Measurements from ENCODE around the gene ICA1.

Gene ICA1

GRCh38 chr7:8236780-8237407, 25.1 kb downstream of the ICA1 start:
- H3K4me3 ChIP-seq (ENCODE audit: low read length), result no peak overlapping the region
- no peak for DNase-seq (ENCODE audit: low read depth)
- TF ChIP-seq CTCF (conservative IDR thresholded peaks at IDR 0.05; ENCODE audit: low read depth, low read length), result no peak

- TF ChIP-seq CTCF (conservative IDR thresholded peaks at IDR 0.05; ENCODE audit: low read depth, low read length), result no peak
- no peak overlapping the region for H3K4me3 ChIP-seq (ENCODE audit: low read length)
- DNase-seq (ENCODE audit: low read depth), result peak; percentile 1
These were observed 28.7 kb downstream of the ICA1 start for GRCh38 chr7:8232999-8233847.

GRCh38 chr7:8229927-8230326, 32.0 kb downstream of the ICA1 start:
- DNase-seq (ENCODE audit: low read depth), result no peak
- no peak overlapping the region for H3K4me3 ChIP-seq (ENCODE audit: low read length)
- no peak for TF ChIP-seq CTCF (conservative IDR thresholded peaks at IDR 0.05; ENCODE audit: low read depth, low read length)

- TF ChIP-seq CTCF (conservative IDR thresholded peaks at IDR 0.05; ENCODE audit: low read depth, low read length), result no peak
- H3K4me3 ChIP-seq (ENCODE audit: low read length), result no peak overlapping the region
- DNase-seq (ENCODE audit: low read depth), result no peak
These were observed 32.9 kb downstream of the ICA1 start for GRCh38 chr7:8228766-8229674.

GRCh38 chr7:8228068-8228467, 33.9 kb downstream of the ICA1 start:
- no peak for DNase-seq (ENCODE audit: low read depth)
- no peak for TF ChIP-seq CTCF (conservative IDR thresholded peaks at IDR 0.05; ENCODE audit: low read depth, low read length)
- H3K4me3 ChIP-seq (ENCODE audit: low read length), result no peak overlapping the region

- H3K4me3 ChIP-seq (ENCODE audit: low read length), result no peak overlapping the region
- no peak for DNase-seq (ENCODE audit: low read depth)
- TF ChIP-seq CTCF (conservative IDR thresholded peaks at IDR 0.05; ENCODE audit: low read depth, low read length), result no peak
These were observed 34.7 kb downstream of the ICA1 start for GRCh38 chr7:8227261-8227660.
